Astrocyte (in vitro differentiated cells and primary cell): ENCODE measurements around the gene MARK2.

Experiments
- EZH2 ChIP-seq: IDR thresholded peaks from 2 replicates; pipeline ENCODE4 v1.6.1; 2012; ENCODE audit warnings: mild to moderate bottlenecking, low read length, inconsistent platforms; ENCODE audit not compliant: insufficient read depth
- TF ChIP-seq, protein P1 (sequence below): IDR thresholded peaks from 2 replicates; pipeline ENCODE4 v1.5.1; 2011; ENCODE audit warnings: low read depth, mild to moderate bottlenecking, inconsistent platforms, low read length, moderate library complexity; ENCODE audit not compliant: insufficient read depth

DNA sequence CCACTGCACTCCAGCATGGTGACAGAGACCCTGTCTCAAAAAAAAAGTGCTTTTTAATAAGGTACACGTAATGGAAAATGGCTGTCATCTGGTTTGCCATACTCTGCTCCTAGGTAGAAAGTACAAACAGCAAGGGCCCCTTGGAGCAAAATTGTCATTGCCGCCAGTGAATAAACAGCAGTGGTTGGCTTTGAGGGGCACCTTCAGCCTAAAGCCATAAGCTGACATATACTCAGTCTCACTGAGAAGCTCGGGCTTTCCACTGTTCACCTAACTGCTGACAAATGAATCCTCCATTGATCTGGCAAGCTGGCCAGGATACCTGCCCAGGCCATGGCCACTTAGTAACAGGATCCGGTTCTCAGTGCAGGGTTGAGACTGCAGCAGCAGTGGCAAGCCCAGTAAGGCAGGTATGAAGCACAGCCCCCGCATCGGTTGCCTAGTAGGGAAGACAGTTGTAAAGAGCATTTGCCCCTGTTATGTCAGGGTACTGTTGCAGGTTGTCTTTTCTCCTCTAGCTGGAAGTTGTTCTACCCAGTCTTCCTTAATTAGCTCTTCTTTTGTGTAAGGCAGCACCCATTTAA lies 38.8 kb downstream of the MARK2 start:
- TF ChIP-seq, protein P1, sequence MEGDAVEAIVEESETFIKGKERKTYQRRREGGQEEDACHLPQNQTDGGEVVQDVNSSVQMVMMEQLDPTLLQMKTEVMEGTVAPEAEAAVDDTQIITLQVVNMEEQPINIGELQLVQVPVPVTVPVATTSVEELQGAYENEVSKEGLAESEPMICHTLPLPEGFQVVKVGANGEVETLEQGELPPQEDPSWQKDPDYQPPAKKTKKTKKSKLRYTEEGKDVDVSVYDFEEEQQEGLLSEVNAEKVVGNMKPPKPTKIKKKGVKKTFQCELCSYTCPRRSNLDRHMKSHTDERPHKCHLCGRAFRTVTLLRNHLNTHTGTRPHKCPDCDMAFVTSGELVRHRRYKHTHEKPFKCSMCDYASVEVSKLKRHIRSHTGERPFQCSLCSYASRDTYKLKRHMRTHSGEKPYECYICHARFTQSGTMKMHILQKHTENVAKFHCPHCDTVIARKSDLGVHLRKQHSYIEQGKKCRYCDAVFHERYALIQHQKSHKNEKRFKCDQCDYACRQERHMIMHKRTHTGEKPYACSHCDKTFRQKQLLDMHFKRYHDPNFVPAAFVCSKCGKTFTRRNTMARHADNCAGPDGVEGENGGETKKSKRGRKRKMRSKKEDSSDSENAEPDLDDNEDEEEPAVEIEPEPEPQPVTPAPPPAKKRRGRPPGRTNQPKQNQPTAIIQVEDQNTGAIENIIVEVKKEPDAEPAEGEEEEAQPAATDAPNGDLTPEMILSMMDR: no peak
- TF ChIP-seq EZH2: no peak
